GM13976 (cell line): ENCODE results near the gene CDS2.

Experiments used
- DNase-seq: peaks from one replicate; pipeline ENCODE4 v3.0.0; 2012; ENCODE audit warnings: low spot score
- CTCF ChIP-seq: IDR thresholded peaks from 2 replicates; pipeline ENCODE4 v1.5.1; 2012; ENCODE audit warnings: borderline replicate concordance, mild to moderate bottlenecking; ENCODE audit not compliant: insufficient read depth; ENCODE audit errors: extremely low read depth, missing control alignments, control extremely low read depth
- in situ Hi-C: fragments of 300-500 bp; cut with MboI; formaldehyde crosslinking; loops from one replicate; pipeline ENCODE4 v1.12.0; 2022; ENCODE audit warnings: low sequenced_read_pairs, mixed read lengths, inconsistent platforms; ENCODE audit not compliant: unreplicated experiment

CDS2 gene

GRCh38 chr20:5100684-5101347, 26.0 kb upstream of the CDS2 start:
- in situ Hi-C loops, result no loop called here
- peak; percentile 79 for TF ChIP-seq CTCF
- peak; percentile 66 for DNase-seq

- TF ChIP-seq CTCF, result no peak
- in situ Hi-C loops, result no loop called here
- DNase-seq, result no peak
These were observed 22.3 kb upstream of the CDS2 start for GRCh38 chr20:5104479-5104878.

GRCh38 chr20:5109276-5109675, 17.5 kb upstream of the CDS2 start:
- in situ Hi-C loops, result no loop called here
- no peak for TF ChIP-seq CTCF

GRCh38 chr20:5113615-5113986, 13.2 kb upstream of the CDS2 start:
- no peak for DNase-seq
- in situ Hi-C loops, result no loop called here
- TF ChIP-seq CTCF, result no peak

More at GRCh38 chr20:5109276-5109675, 17.5 kb upstream of the CDS2 start:
- no peak for DNase-seq

GRCh38 chr20:5114403-5114802, 12.4 kb upstream of the CDS2 start:
- no peak for DNase-seq
- in situ Hi-C loops, result no loop called here
- TF ChIP-seq CTCF, result no peak

- in situ Hi-C loops, result no loop called here
- no peak for TF ChIP-seq CTCF
- no peak for DNase-seq
These were observed 9.9 kb upstream of the CDS2 start for GRCh38 chr20:5116875-5117274.
